HepG2 (cell line): ENCODE measurements around the gene ASPHD1. TPM values are rescaled to one million over a fixed set of nuclear protein-coding genes. Genes with fewer than 3 reads are reported as not detected.
A peak's percentile ranks its signal among the peaks of the same experiment; 100 is the strongest.

Source experiments
- EHMT2 ChIP-seq: fragments of 200-600 bp; sonication (generic); IDR thresholded peaks from 2 replicates; pipeline ENCODE4 v1.7.0; 2017; ENCODE audit warnings: antibody characterized with exemption, low read depth, low read length, borderline replicate concordance
- FIP1L1 ChIP-seq: fragments of 200-400 bp; formaldehyde crosslinking; IDR thresholded peaks from 2 replicates; pipeline ENCODE4 v1.6.1; 2018; ENCODE audit warnings: low read depth, mild to moderate bottlenecking, low read length, moderate library complexity, borderline replicate concordance; ENCODE audit not compliant: insufficient read depth
- NFIB ChIP-seq: sonication (generic); formaldehyde crosslinking; IDR thresholded peaks from 2 replicates; pipeline ENCODE4 v1.9.0; 2021; ENCODE audit warnings: missing genetic modification reagents, mild to moderate bottlenecking, borderline replicate concordance
- NONO ChIP-seq, 2 experiments: fragments of 450-650 bp in 1 of 2; sonication (generic) in 1 of 2; formaldehyde crosslinking in 1 of 2; IDR thresholded peaks in 1 of 2; conservative IDR thresholded peaks in 1 of 2; 2 replicates each; pipeline versions ENCODE4 v1.6.1 to v1.8.0; 2017 to 2022; ENCODE audit warnings: mild to moderate bottlenecking in 1 of 2, missing genetic modification reagents in 1 of 2, moderate library complexity in 1 of 2
- NRL ChIP-seq: sonication (generic); formaldehyde crosslinking; IDR thresholded peaks from 2 replicates; pipeline ENCODE4 v1.5.0; 2020; ENCODE audit warnings: missing genetic modification reagents, mild to moderate bottlenecking, moderate library complexity, borderline replicate concordance
- RFX1 ChIP-seq: fragments of 450-650 bp; IDR thresholded peaks from 2 replicates; pipeline ENCODE4 v1.6.1; 2017
- SETDB1 ChIP-seq: sonication (generic); formaldehyde crosslinking; IDR thresholded peaks from 2 replicates; pipeline ENCODE4 v1.5.1; 2020; ENCODE audit warnings: missing genetic modification reagents, mild to moderate bottlenecking, borderline replicate concordance
- SRSF1 ChIP-seq: fragments of 200-400 bp; formaldehyde crosslinking; optimal IDR thresholded peaks from 2 replicates; pipeline ENCODE3; 2017; ENCODE audit warnings: mild to moderate bottlenecking, low read depth, low read length, moderate library complexity
- THRA ChIP-seq: sonication (generic); formaldehyde crosslinking; IDR thresholded peaks from 2 replicates; pipeline ENCODE4 v1.4.0; 2020; ENCODE audit warnings: missing genetic modification reagents, borderline replicate concordance
- TRIM24 ChIP-seq: sonication (generic); formaldehyde crosslinking; IDR thresholded peaks from 2 replicates; pipeline ENCODE4 v1.8.0; 2022; ENCODE audit warnings: mild to moderate bottlenecking, missing genetic modification reagents
- U2AF2 ChIP-seq: fragments of 200-400 bp; formaldehyde crosslinking; IDR thresholded peaks from 2 replicates; pipeline ENCODE4 v1.6.1; 2017; ENCODE audit warnings: low read depth, mild to moderate bottlenecking, low read length
- ZFY ChIP-seq: sonication (generic); formaldehyde crosslinking; IDR thresholded peaks from 2 replicates; pipeline ENCODE4 v1.4.0; 2020; ENCODE audit warnings: missing genetic modification reagents
- ZHX2 ChIP-seq, 2 experiments: sonication (generic) in 1 of 2; formaldehyde crosslinking in 1 of 2; IDR thresholded peaks; 2 replicates each; pipeline versions ENCODE4 v1.6.1 to v1.9.0; 2014 to 2022; ENCODE audit warnings: antibody characterized with exemption in 1 of 2, borderline replicate concordance in 1 of 2, inconsistent platforms in 1 of 2, low read depth in 1 of 2, missing genetic modification reagents in 1 of 2
- ZNF275 ChIP-seq: sonication (generic); formaldehyde crosslinking; IDR thresholded peaks from 2 replicates; pipeline ENCODE4 v1.8.0; 2022; ENCODE audit warnings: missing genetic modification reagents, mild to moderate bottlenecking, inconsistent platforms, borderline replicate concordance
- ZNF589 ChIP-seq: sonication (generic); formaldehyde crosslinking; conservative IDR thresholded peaks from 2 replicates; pipeline ENCODE4 v1.8.0; 2022; ENCODE audit warnings: mild to moderate bottlenecking, moderate library complexity, missing genetic modification reagents
- ZNF703 ChIP-seq: sonication (generic); formaldehyde crosslinking; IDR thresholded peaks from 2 replicates; pipeline ENCODE4 v1.5.1; 2020; ENCODE audit warnings: missing genetic modification reagents, mild to moderate bottlenecking, moderate library complexity, borderline replicate concordance
- ZNF737 ChIP-seq: sonication (generic); formaldehyde crosslinking; IDR thresholded peaks from 2 replicates; pipeline ENCODE4 v1.5.0; 2020; ENCODE audit warnings: missing genetic modification reagents, mild to moderate bottlenecking, borderline replicate concordance
- ZNF784 ChIP-seq: sonication (generic); formaldehyde crosslinking; IDR thresholded peaks from 2 replicates; pipeline ENCODE4 v1.5.1; 2020; ENCODE audit warnings: missing genetic modification reagents, mild to moderate bottlenecking, borderline replicate concordance
- polyA plus RNA-seq, 8 experiments: library from polyadenylated mRNA; depleted of rRNA in 3 of 8; stranded (reverse) in 7 of 8; unstranded in 1 of 8; fragments of >200 nt; fragmentation: Illumina TruSeq in 4 of 8; extraction: Trizol in 4 of 8; gene quantifications; 2 replicates each; pipeline versions ENCODE4 v1.2.1 to v1.2.3, GENCODE V29; 2011 to 2016; ENCODE audit warnings: low read depth in 4 of 8, missing spikeins in 1 of 8, mixed read lengths in 1 of 8; ENCODE audit not compliant: insufficient read depth in 1 of 8
- total RNA-seq, 5 experiments: library from RNA; depleted of rRNA; stranded (reverse); fragments of >200 nt; fragmentation: Illumina TruSeq; extraction: Trizol; gene quantifications; 2 replicates each; pipeline ENCODE4 v1.2.3, GENCODE V29; 2016; ENCODE audit warnings: low read depth in 1 of 5

ASPHD1 gene
- total and polyA plus RNA-seq, 2 of the 13 experiments (the other 11 are each of a cell fraction or from before 2014, with no cell fraction given): 13.1 to 19.7 TPM

GRCh38 chr16:29899516-29900101 is 679 bp upstream of the ASPHD1 start, which contains the start of gene SEZ6L2 (continued):
- TF ChIP-seq RFX1 (no peak), FIP1L1 (no peak), ZHX2 (IDR thresholded peaks at IDR 0.05; ENCODE audit: low read depth) (no peak), ZHX2 (CRISPR knock-in tag; IDR thresholded peaks at IDR 0.05; ENCODE audit: borderline replicate concordance) (peak; percentile 99; the same call in 1 of the 2 replicates), NRL (CRISPR knock-in tag) (peak; percentile 58; the same call in 1 of the 2 replicates), ZFY (no peak; the same call in 1 of the 2 replicates), SRSF1 (peak; percentile 33), NFIB (CRISPR knock-in tag) (no peak), U2AF2 (no peak; the same call in 1 of the 2 replicates), ZNF275 (CRISPR knock-in tag) (peak; percentile 92), EHMT2 (peak; percentile 98), ZNF784 (CRISPR knock-in tag) (no peak), SETDB1 (CRISPR knock-in tag) (no peak), THRA (CRISPR knock-in tag) (peak; percentile 86), NONO (IDR thresholded peaks at IDR 0.05) (no peak), NONO (CRISPR knock-in tag; conservative IDR thresholded peaks at IDR 0.05) (no peak), ZNF589 (CRISPR knock-in tag) (no peak; the same call in 1 of the 2 replicates), ZNF737 (CRISPR knock-in tag) (0 out of 2 replicates have a peak, but pooled peaks have one; percentile 25), TRIM24 (CRISPR knock-in tag) (no peak), ZNF703 (no peak; the same call in 1 of the 2 replicates)
